Measurements from ENCODE around the gene SERTM1. TPM values are rescaled to one million over a fixed set of nuclear protein-coding genes. Genes with fewer than 3 reads are reported as not detected.

The SERTM1 gene
- total and polyA plus RNA-seq, 2 of the 4 experiments (the other 2 are of a cell fraction) = not detected

- no peak for DNase-seq
- Histone ChIP-seq H2BK15ac (ENCODE audit: low read depth, low read length) (no peak overlapping the region), H3K9me1 (ENCODE audit: insufficient read depth, low read length) (no peaks in the 10 kb centered on the region), H4K8ac (ENCODE audit: low read depth in 2 of 2, low read length in 2 of 2) (no peak overlapping the region), H2BK20ac (ENCODE audit: low read depth, low read length) (no peak overlapping the region), H4K20me1 (ENCODE audit: insufficient read depth, low read length) (no peaks in the 10 kb centered on the region), H3K18ac (ENCODE audit: low read depth, low read length) (no peak overlapping the region), H3K9me3 (ENCODE audit: control insufficient read depth, insufficient read depth, low read length) (no peaks in the 10 kb centered on the region), H3K14ac (replicated peaks; ENCODE audit: low read depth, low read length) (no peak overlapping the region), H3K23ac (ENCODE audit: low read depth, low read length) (no peak overlapping the region), H3K79me1 (ENCODE audit: low read depth in 1 of 2, low read length in 2 of 2) (no peaks in the 10 kb centered on the region), H3K36me3 (ENCODE audit: control insufficient read depth, insufficient read depth, low read length) (no peaks in the 10 kb centered on the region), H2AK9ac (replicated peaks; ENCODE audit: low read depth, low read length, poor library complexity) (no peak overlapping the region), H3K4ac (ENCODE audit: low read depth, low read length) (no peak overlapping the region), H3K4me1 (ENCODE audit: control insufficient read depth, insufficient read depth, low read length) (no peaks in the 10 kb centered on the region), H2BK120ac (ENCODE audit: low read depth, low read length) (no peak overlapping the region), H3K4me3 (ENCODE audit: insufficient read depth, low read depth, low read length) (no peak overlapping the region), H3K4me2 (ENCODE audit: low read depth, low read length) (no peak overlapping the region), H3K27me3 (ENCODE audit: control insufficient read depth, insufficient read depth, low read length) (0 out of 2 replicates have a peak, but pooled peaks cover 2% of the 10 kb centered on the region), H2AK5ac (ENCODE audit: low read depth, low read length) (no peak overlapping the region), H3K9ac (ENCODE audit: low read depth, low read length) (no peak overlapping the region), H2BK5ac (ENCODE audit: low read depth, low read length, poor library complexity, severe bottlenecking) (no peak overlapping the region), H3K56ac (ENCODE audit: extremely low read depth, insufficient read depth, low read length) (no peak overlapping the region), H4K91ac (ENCODE audit: insufficient read depth, low read depth, low read length) (no peak overlapping the region), H2AFZ (replicated peaks; ENCODE audit: low read length, poor library complexity) (no peak overlapping the region), H3K27ac (ENCODE audit: insufficient read depth, low read length) (no peak overlapping the region), H4K5ac (ENCODE audit: low read depth, low read length) (no peak overlapping the region)
- dilution Hi-C loops (cut with HindIII; ENCODE audit: low sequenced_read_pairs, unreplicated experiment) (no loop called here), intact Hi-C loops (cut with micrococcal nuclease) (no loop called here), in situ Hi-C loops (cut with MboI; ENCODE audit: low sequenced_read_pairs) (loop anchor here (25.0 kb wide), 1 partner anchor 739 kb away; no protein-coding TSS in a partner anchor)
- ATAC-seq (ENCODE audit: low read depth) = no peak
- no TSS peak for BruUV-seq (replicated peaks)
- WGBS, 2 experiments (ENCODE audit: extremely low coverage in 2 of 2, insufficient read length in 1 of 2) = no CpG with 5 or more reads among the region's 2 CpGs
- ChIA-PET CTCF (interaction anchor here (0.6 to 1.0 kb wide), 2 partner anchors 10 to 40 kb away, joined by 5 read pairs; no protein-coding TSS in a partner anchor), POLR2A (ENCODE audit: unreplicated experiment) (no interaction called here)
- TF ChIP-seq CTCF (conservative IDR thresholded peaks at IDR 0.05; ENCODE audit: low read depth, low read length) (no peak), RCOR1 (IDR thresholded peaks at IDR 0.05; ENCODE audit: insufficient replicate concordance, low read length) (no peak), RAD21 (IDR thresholded peaks at IDR 0.05; ENCODE audit: low read length) (no peak), NFE2L2 (IDR thresholded peaks at IDR 0.05; ENCODE audit: low read depth, low read length) (no peak), CHD1 (IDR thresholded peaks at IDR 0.05; ENCODE audit: low read depth, low read length) (no peak), MXI1 (IDR thresholded peaks at IDR 0.05; ENCODE audit: borderline replicate concordance, low read depth, low read length) (no peak), USF2 (IDR thresholded peaks at IDR 0.05; ENCODE audit: low read depth, low read length) (no peak), BHLHE40 (IDR thresholded peaks at IDR 0.05; ENCODE audit: low read depth, low read length) (no peak), CEBPB (IDR thresholded peaks at IDR 0.05; ENCODE audit: low read depth, low read length) (no peak), SMC3 (IDR thresholded peaks at IDR 0.05; ENCODE audit: low read depth, low read length) (no peak), MAFK (IDR thresholded peaks at IDR 0.05; ENCODE audit: low read depth, low read length) (no peak)
- TF ChIP-seq, protein P1, sequence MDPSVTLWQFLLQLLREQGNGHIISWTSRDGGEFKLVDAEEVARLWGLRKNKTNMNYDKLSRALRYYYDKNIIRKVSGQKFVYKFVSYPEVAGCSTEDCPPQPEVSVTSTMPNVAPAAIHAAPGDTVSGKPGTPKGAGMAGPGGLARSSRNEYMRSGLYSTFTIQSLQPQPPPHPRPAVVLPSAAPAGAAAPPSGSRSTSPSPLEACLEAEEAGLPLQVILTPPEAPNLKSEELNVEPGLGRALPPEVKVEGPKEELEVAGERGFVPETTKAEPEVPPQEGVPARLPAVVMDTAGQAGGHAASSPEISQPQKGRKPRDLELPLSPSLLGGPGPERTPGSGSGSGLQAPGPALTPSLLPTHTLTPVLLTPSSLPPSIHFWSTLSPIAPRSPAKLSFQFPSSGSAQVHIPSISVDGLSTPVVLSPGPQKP (IDR thresholded peaks at IDR 0.05; ENCODE audit: borderline replicate concordance, low read depth, low read length) = no peak
Observed at GRCh38 chr13:36725936-36726335, 52.1 kb downstream of the SERTM1 start.

Measured in IMR-90 (cell line).